NCI-H146 treated with DMSO at 0.1 percent for 48 hours (cell line): Measurements from ENCODE around the gene ECI2.
A peak's percentile ranks its signal among the peaks of the same experiment; 100 is the strongest.

Experiments
- DNase-seq: peaks from one replicate; lab custom pipeline; 2025; ENCODE audit not compliant: unreplicated experiment; lab: John Stamatoyannopoulos, UW

Gene ECI2

GRCh38 chr6:4134841-4135664 lies at the start of gene ECI2:
TSS of gene ECI2 (minus strand) at chr6:4135575. CDS start at chr6:4135560, 15 bp downstream.
- peak; percentile 82 for DNase-seq

GRCh38 chr6:4180652-4181255 lies 45.4 kb upstream of the ECI2 start:
- DNase-seq = no peak

- no peak for DNase-seq
These were observed 44.7 kb upstream of the ECI2 start for GRCh38 chr6:4179960-4180651.

GRCh38 chr6:4178737-4179333 lies 43.5 kb upstream of the ECI2 start:
- DNase-seq = no peak

GRCh38 chr6:4176907-4177306 lies 41.5 kb upstream of the ECI2 start:
- no peak for DNase-seq

- DNase-seq = no peak
These were observed 38.7 kb upstream of the ECI2 start for GRCh38 chr6:4174042-4174441.

- DNase-seq = no peak
These were observed 37.0 kb upstream of the ECI2 start for GRCh38 chr6:4172368-4172767.

GRCh38 chr6:4170297-4170696 lies 34.9 kb upstream of the ECI2 start:
- no peak for DNase-seq

GRCh38 chr6:4169028-4169789 lies 33.8 kb upstream of the ECI2 start:
- DNase-seq = no peak

- DNase-seq = no peak
These were observed 32.5 kb upstream of the ECI2 start for GRCh38 chr6:4167833-4168232.

- DNase-seq = no peak
These were observed 31.7 kb upstream of the ECI2 start for GRCh38 chr6:4167123-4167522.

GRCh38 chr6:4164456-4164855 lies 29.1 kb upstream of the ECI2 start:
- no peak for DNase-seq

GRCh38 chr6:4164117-4164442 lies 28.7 kb upstream of the ECI2 start:
- no peak for DNase-seq

- no peak for DNase-seq
These were observed 28.2 kb upstream of the ECI2 start for GRCh38 chr6:4163408-4164116.

- no peak for DNase-seq
These were observed 27.0 kb upstream of the ECI2 start for GRCh38 chr6:4162370-4162769.

- DNase-seq = no peak
These were observed 24.1 kb upstream of the ECI2 start for GRCh38 chr6:4159491-4159890.

GRCh38 chr6:4157506-4157905 lies 22.1 kb upstream of the ECI2 start:
- no peak for DNase-seq

- peak; percentile 64 for DNase-seq
These were observed 20.6 kb upstream of the ECI2 start for GRCh38 chr6:4155848-4156466.

GRCh38 chr6:4153514-4153985 lies 18.2 kb upstream of the ECI2 start:
- no peak for DNase-seq

- no peak for DNase-seq
These were observed 9.7 kb upstream of the ECI2 start for GRCh38 chr6:4145083-4145482.
